ENCODE measurements around the gene ENPP3.

- TF ChIP-seq CTCF (IDR thresholded peaks at IDR 0.05 in 8 of 11, conservative IDR thresholded peaks at IDR 0.05 in 3 of 11) = no peak
- TF ChIP-seq POLR2AphosphoS5 (IDR thresholded peaks at IDR 0.05) = no peak
- no peak for TF ChIP-seq POLR2A (IDR thresholded peaks at IDR 0.05)
Measured at GRCh38 chr6:131638013-131638412, 911 bp downstream of the ENPP3 start.
